Muscle of leg (tissue), 11 donors: ENCODE data around the gene PMEPA1. TPM values are rescaled to one million over a fixed set of nuclear protein-coding genes. Genes with fewer than 3 reads are reported as not detected.

ENCODE experiments used
- DNase-seq: peaks from one replicate; pipeline ENCODE4 v3.0.0; 2013
- H3K27ac ChIP-seq: one replicate; pipeline ENCODE4 v1.5.1; 2013; ENCODE audit warnings: mild to moderate bottlenecking, low read length, control low read depth
- H3K27me3 ChIP-seq: one replicate; pipeline ENCODE4 v1.6.1; 2013; ENCODE audit warnings: low read length; ENCODE audit not compliant: control insufficient read depth, insufficient read depth
- H3K36me3 ChIP-seq: one replicate; pipeline ENCODE4 v1.6.1; 2013; ENCODE audit warnings: low read length; ENCODE audit not compliant: control insufficient read depth, insufficient read depth
- H3K4me1 ChIP-seq: one replicate; pipeline ENCODE4 v1.6.1; 2013; ENCODE audit warnings: low read length; ENCODE audit not compliant: control insufficient read depth, insufficient read depth
- H3K4me3 ChIP-seq: one replicate; pipeline ENCODE4 v1.5.1; 2013; ENCODE audit warnings: low read length, control low read depth
- H3K9me3 ChIP-seq: replicated peaks from 2 replicates; pipeline ENCODE4 v1.6.1; 2013; ENCODE audit warnings: low read depth, low read length; ENCODE audit not compliant: control insufficient read depth
- WGBS: methylation state at CpG from one replicate; pipeline ENCODE4 v1.1.5; 2013; ENCODE audit warnings: missing lambda C conversion rate; ENCODE audit not compliant: insufficient coverage; 5-methylcytosine and 5-hydroxymethylcytosine counted together
- polyA plus RNA-seq, 8 donors: library from polyadenylated mRNA; unstranded; fragments of 120-200 nt; gene quantifications; one replicate each; pipeline versions ENCODE4 v1.2.1 to v1.2.3, GENCODE V29; 2013; ENCODE audit warnings: inconsistent platforms in 1 of 8, low replicate concordance in 1 of 8; ENCODE audit not compliant: insufficient read length in 8 of 8, insufficient read depth in 1 of 8
- total RNA-seq: library from RNA; stranded (reverse); fragments of 120-200 nt; gene quantifications from one replicate; pipeline ENCODE4 v1.2.4, GENCODE V29; 2013

The PMEPA1 gene
- total and polyA plus RNA-seq, 9 donors: 8.2 to 29.4 (median 23.3) TPM

GRCh38 chr20:57663681-57664451 lies 45.9 kb downstream of the PMEPA1 start:
- DNase-seq: no peak
- H3K9me3 ChIP-seq: no peaks in the 10 kb centered on the region
- no peak overlapping the region for H3K4me3 ChIP-seq
- no peak overlapping the region for H3K27ac ChIP-seq
- peaks cover 4% of the 10 kb centered on the region for H3K36me3 ChIP-seq
- H3K4me1 ChIP-seq: peaks cover 37% of the 10 kb centered on the region
- WGBS: 91% methylated on average over 21 of the region's 27 CpGs
- H3K27me3 ChIP-seq: no peaks in the 10 kb centered on the region

GRCh38 chr20:57663241-57663640 lies 46.6 kb downstream of the PMEPA1 start:
- WGBS: 81% methylated on average over 6 of the region's 9 CpGs
- no peaks in the 10 kb centered on the region for H3K27me3 ChIP-seq
- peaks cover 10% of the 10 kb centered on the region for H3K36me3 ChIP-seq
- no peak overlapping the region for H3K4me3 ChIP-seq
- no peaks in the 10 kb centered on the region for H3K9me3 ChIP-seq
- H3K27ac ChIP-seq: no peak overlapping the region
- H3K4me1 ChIP-seq: peaks cover 33% of the 10 kb centered on the region
- DNase-seq: no peak

GRCh38 chr20:57662456-57663240 lies 47.2 kb downstream of the PMEPA1 start:
- Histone ChIP-seq H3K4me1 (peaks cover 27% of the 10 kb centered on the region), H3K9me3 (no peaks in the 10 kb centered on the region), H3K27ac (no peak overlapping the region), H3K4me3 (no peak overlapping the region), H3K36me3 (peaks cover 15% of the 10 kb centered on the region), H3K27me3 (no peaks in the 10 kb centered on the region)
- WGBS: 66% methylated on average over 17 of the region's 21 CpGs
- no peak for DNase-seq

- Histone ChIP-seq H3K27me3 (no peaks in the 10 kb centered on the region), H3K27ac (no peak overlapping the region), H3K36me3 (peaks cover 22% of the 10 kb centered on the region), H3K4me1 (peaks cover 22% of the 10 kb centered on the region), H3K9me3 (no peaks in the 10 kb centered on the region), H3K4me3 (no peak overlapping the region)
- no peak for DNase-seq
- WGBS: 84% methylated on average over 23 of the region's 26 CpGs
Measured at GRCh38 chr20:57661746-57662455, 47.9 kb downstream of the PMEPA1 start.

- 77% methylated on average over 22 of the region's 31 CpGs for WGBS
- Histone ChIP-seq H3K27me3 (no peaks in the 10 kb centered on the region), H3K27ac (peak overlapping the region; percentile 6), H3K36me3 (peaks cover 26% of the 10 kb centered on the region), H3K9me3 (no peaks in the 10 kb centered on the region), H3K4me1 (peaks cover 17% of the 10 kb centered on the region), H3K4me3 (no peak overlapping the region)
- peak; percentile 55 for DNase-seq
Measured at GRCh38 chr20:57660922-57661745, 48.7 kb downstream of the PMEPA1 start.

- Histone ChIP-seq H3K36me3 (peaks cover 26% of the 10 kb centered on the region), H3K4me1 (peaks cover 17% of the 10 kb centered on the region), H3K27me3 (no peaks in the 10 kb centered on the region), H3K4me3 (no peak overlapping the region), H3K9me3 (no peaks in the 10 kb centered on the region), H3K27ac (peak overlapping the region; percentile 6)
- WGBS: 85% methylated on average over 7 of the region's 13 CpGs
- no peak for DNase-seq
Measured at GRCh38 chr20:57660181-57660921, 49.5 kb downstream of the PMEPA1 start.

GRCh38 chr20:57659517-57660180 lies 50.2 kb downstream of the PMEPA1 start:
- H3K36me3 ChIP-seq: peaks cover 31% of the 10 kb centered on the region
- H3K27ac ChIP-seq: no peak overlapping the region
- peak; percentile 0 for DNase-seq
- 81% methylated on average over 15 of the region's 24 CpGs for WGBS
- no peaks in the 10 kb centered on the region for H3K9me3 ChIP-seq
- H3K4me3 ChIP-seq: no peak overlapping the region
- no peaks in the 10 kb centered on the region for H3K27me3 ChIP-seq
- H3K4me1 ChIP-seq: peaks cover 19% of the 10 kb centered on the region

- Histone ChIP-seq H3K36me3 (peaks cover 31% of the 10 kb centered on the region), H3K27me3 (no peaks in the 10 kb centered on the region), H3K27ac (no peak overlapping the region), H3K9me3 (no peaks in the 10 kb centered on the region), H3K4me1 (peaks cover 22% of the 10 kb centered on the region), H3K4me3 (no peak overlapping the region)
- peak; percentile 3 for DNase-seq
- WGBS: 74% methylated on average over 24 of the region's 25 CpGs
Measured at GRCh38 chr20:57658833-57659516, 50.8 kb downstream of the PMEPA1 start.
